CD4-positive, alpha-beta T cell (primary cell): ENCODE results near the gene DRC7. TPM values are rescaled to one million over a fixed set of nuclear protein-coding genes. Genes with fewer than 3 reads are reported as not detected.
A peak's percentile ranks its signal among the peaks of the same experiment; 100 is the strongest.

Experiments used
- ATAC-seq: fragments of 200-7000 bp; cut with Tn5 transposase; one replicate; pipeline ENCODE4 v1.10.0; 2022; ENCODE audit warnings: mild to moderate bottlenecking; ENCODE audit not compliant: poor library complexity
- CTCF ChIA-PET: fragments of 350-600 bp; sonication (Branson Sonifier 250); formaldehyde crosslinking; loops from one replicate; lab custom pipeline; 2021; ENCODE audit warnings: antibody characterized with exemption, inconsistent platforms; lab: Charles Lee
- POLR2A ChIA-PET: fragments of 350-600 bp; sonication (Branson Sonifier 250); formaldehyde crosslinking; loops from one replicate; lab custom pipeline; 2021; ENCODE audit warnings: antibody characterized with exemption, inconsistent platforms; lab: Charles Lee
- DNase-seq, 14 experiments: peaks; one replicate each; pipeline ENCODE4 v3.0.0-alpha.2; 2013 to 2020; ENCODE audit warnings: mixed read lengths in 2 of 14
- H3K27ac ChIP-seq, 2 donors: one replicate each; pipeline versions ENCODE4 v1.5.1 to v1.7.0; 2013; ENCODE audit warnings: low read length in 2 of 2, low read depth in 1 of 2, mild to moderate bottlenecking in 1 of 2
- H3K27me3 ChIP-seq, 2 experiments: 1 replicate in 1 of 2; 2 replicates in 1 of 2; pipeline versions ENCODE4 v1.6.1 to v1.7.0; 2013; ENCODE audit warnings: low read length in 2 of 2, control low read depth in 1 of 2, mild to moderate bottlenecking in 1 of 2, moderate library complexity in 1 of 2; ENCODE audit not compliant: insufficient read depth in 2 of 2, control insufficient read depth in 1 of 2
- H3K36me3 ChIP-seq: one replicate; pipeline ENCODE4 v1.6.1; 2013; ENCODE audit warnings: low read length, control low read depth; ENCODE audit not compliant: insufficient read depth
- H3K4me1 ChIP-seq: one replicate; pipeline ENCODE4 v1.6.1; 2013; ENCODE audit warnings: low read length, control low read depth; ENCODE audit not compliant: insufficient read depth
- H3K4me3 ChIP-seq: one replicate; pipeline ENCODE4 v1.5.1; 2013; ENCODE audit warnings: mild to moderate bottlenecking, low read length, moderate library complexity
- H3K9me3 ChIP-seq, 2 experiments: 1 replicate in 1 of 2; 2 replicates in 1 of 2; pipeline versions ENCODE4 v1.6.1 to v1.7.0; 2013; ENCODE audit warnings: low read length in 2 of 2, mild to moderate bottlenecking in 2 of 2, control low read depth in 1 of 2, moderate library complexity in 1 of 2; ENCODE audit not compliant: control insufficient read depth in 1 of 2, insufficient read depth in 1 of 2
- H3K27ac Mint-ChIP-seq: one replicate; pipeline ENCODE4 v1.8.0; 2020; ENCODE audit warnings: mixed read lengths
- H3K27me3 Mint-ChIP-seq: one replicate; pipeline ENCODE4 v1.8.0; 2021; ENCODE audit warnings: mixed read lengths
- H3K36me3 Mint-ChIP-seq: one replicate; pipeline ENCODE4 v1.8.0; 2021; ENCODE audit warnings: low read depth, mixed read lengths
- H3K4me1 Mint-ChIP-seq: one replicate; pipeline ENCODE4 v1.8.0; 2021; ENCODE audit warnings: low read depth, mixed read lengths
- H3K4me3 Mint-ChIP-seq: one replicate; pipeline ENCODE4 v1.8.0; 2020; ENCODE audit warnings: mild to moderate bottlenecking, mixed read lengths
- H3K9me3 Mint-ChIP-seq: one replicate; pipeline ENCODE4 v1.8.0; 2020; ENCODE audit warnings: mixed read lengths
- intact Hi-C, 2 experiments: fragments of 100-400 bp; cut with DNase I in 1 of 2; cut with micrococcal nuclease in 1 of 2; formaldehyde crosslinking; loops; one replicate each; pipeline versions ENCODE4 v1.15.1 to v1.9.0; 2023 to 2025; cut with DNase I, micrococcal nuclease
- total RNA-seq, 174 experiments: library from RNA in 2 of 174; stranded (reverse) in 2 of 174; gene quantifications; one replicate each; pipeline ENCODE4 v1.2.3 and lab custom pipeline; 2021 to 2026
- TF ChIP-seq, protein P1 (sequence below): fragments of 200-600 bp; IDR thresholded peaks from one replicate; pipeline ENCODE4 v1.8.0; 2022; ENCODE audit warnings: antibody characterized with exemption, mild to moderate bottlenecking

DRC7 gene
- total RNA-seq, 2 experiments from 2014 or later = not detected

- Mint-ChIP-seq H3K27ac (peak within 1 kb of the TSS; percentile 87), H3K4me3 (peak within 1 kb of the TSS; percentile 95), H3K9me3 (peaks cover 6% of the 10 kb centered on the region), H3K4me1 (peaks cover 33% of the 10 kb centered on the region), H3K27me3 (no peaks in the 10 kb centered on the region), H3K36me3 (peaks cover 25% of the 10 kb centered on the region)
- H3K36me3 ChIP-seq = no peaks in the 10 kb centered on the region
- POLR2A ChIA-PET = interaction anchor here (0.6 to 2.9 kb wide), 19 partner anchors 13 to 436 kb away, joined by 3 to 18 read pairs (median 4); partner anchors contain the start of genes CCDC102A, CFAP20, DRC7 and MMP15
- DNase-seq (no peak), ATAC-seq (peak; percentile 18)
- TF ChIP-seq, protein P1, sequence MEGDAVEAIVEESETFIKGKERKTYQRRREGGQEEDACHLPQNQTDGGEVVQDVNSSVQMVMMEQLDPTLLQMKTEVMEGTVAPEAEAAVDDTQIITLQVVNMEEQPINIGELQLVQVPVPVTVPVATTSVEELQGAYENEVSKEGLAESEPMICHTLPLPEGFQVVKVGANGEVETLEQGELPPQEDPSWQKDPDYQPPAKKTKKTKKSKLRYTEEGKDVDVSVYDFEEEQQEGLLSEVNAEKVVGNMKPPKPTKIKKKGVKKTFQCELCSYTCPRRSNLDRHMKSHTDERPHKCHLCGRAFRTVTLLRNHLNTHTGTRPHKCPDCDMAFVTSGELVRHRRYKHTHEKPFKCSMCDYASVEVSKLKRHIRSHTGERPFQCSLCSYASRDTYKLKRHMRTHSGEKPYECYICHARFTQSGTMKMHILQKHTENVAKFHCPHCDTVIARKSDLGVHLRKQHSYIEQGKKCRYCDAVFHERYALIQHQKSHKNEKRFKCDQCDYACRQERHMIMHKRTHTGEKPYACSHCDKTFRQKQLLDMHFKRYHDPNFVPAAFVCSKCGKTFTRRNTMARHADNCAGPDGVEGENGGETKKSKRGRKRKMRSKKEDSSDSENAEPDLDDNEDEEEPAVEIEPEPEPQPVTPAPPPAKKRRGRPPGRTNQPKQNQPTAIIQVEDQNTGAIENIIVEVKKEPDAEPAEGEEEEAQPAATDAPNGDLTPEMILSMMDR = no peak
- CTCF ChIA-PET = interaction anchor here (0.7 to 1.7 kb wide), 4 partner anchors 264 to 1533 kb away, joined by 3 to 4 read pairs (median 3); partner anchors contain the start of genes CFAP20 and POLR2C
- intact Hi-C loops = loop anchor here (1.0 to 10.0 kb wide), 11 partner anchors 41 to 899 kb away; partner anchors contain the start of genes CFAP20 (in 2 of the 2), CCDC102A (in 1 of the 2), CSNK2A2 (in 1 of the 2) and HERPUD1 (in 1 of the 2)
- H3K27me3 ChIP-seq = no peaks in the 10 kb centered on the region
- H3K9me3 ChIP-seq = no peaks in the 10 kb centered on the region
- peak within 1 kb of the TSS; percentile 78 for H3K4me3 ChIP-seq
- H3K4me1 ChIP-seq = peaks cover 29% of the 10 kb centered on the region
- peak within 1 kb of the TSS; percentile 60 to 77 for H3K27ac ChIP-seq
Observed at GRCh38 chr16:57735755-57736418, 41.3 kb downstream of the DRC7 start, which contains the start of gene KATNB1. KATNB1 (plus strand) TSS chr16:57735770; CDS start chr16:57737244, 1,474 bp downstream.

GRCh38 chr16:57736419-57737351, 42.1 kb downstream of the DRC7 start:
- DNase-seq = peak in 12 of 14 experiments; percentile 15 to 78 (median 37)
- ChIA-PET POLR2A (interaction anchor here (0.6 to 2.9 kb wide), 10 partner anchors 12 to 392 kb away, joined by 3 to 18 read pairs (median 6); partner anchors contain the start of genes CFAP20, DRC7, POLR2C and USB1), CTCF (interaction anchor here (1.0 to 1.7 kb wide), 2 partner anchors 274 to 393 kb away, joined by 3 to 4 read pairs; partner anchors contain the start of genes CFAP20 and POLR2C)
- H3K27ac Mint-ChIP-seq = peak overlapping the region; percentile 87
- intact Hi-C loops = loop anchor here (5.0 to 10.0 kb wide), 9 partner anchors 199 to 898 kb away; partner anchors contain the start of genes CFAP20 (in 2 of the 2), CCDC102A (in 1 of the 2), CSNK2A2 (in 1 of the 2) and HERPUD1 (in 1 of the 2)
- H3K36me3 Mint-ChIP-seq = peaks cover 30% of the 10 kb centered on the region
- peak; percentile 10 for ATAC-seq
- Histone ChIP-seq H3K27me3 (no peaks in the 10 kb centered on the region), H3K4me1 (peaks cover 29% of the 10 kb centered on the region), H3K36me3 (peaks cover 1% of the 10 kb centered on the region), H3K9me3 (no peaks in the 10 kb centered on the region), H3K4me3 (peak overlapping the region; percentile 78), H3K27ac (peak overlapping the region; percentile 59 to 66)
- TF ChIP-seq, protein P1 = no peak
- peaks cover 33% of the 10 kb centered on the region for H3K4me1 Mint-ChIP-seq
- H3K27me3 Mint-ChIP-seq = no peaks in the 10 kb centered on the region
- peaks cover 6% of the 10 kb centered on the region for H3K9me3 Mint-ChIP-seq
- H3K4me3 Mint-ChIP-seq = peak overlapping the region; percentile 95

GRCh38 chr16:57738844-57739243, 44.2 kb downstream of the DRC7 start:
- TF ChIP-seq, protein P1 = no peak
- H3K27me3 Mint-ChIP-seq = no peaks in the 10 kb centered on the region
- Histone ChIP-seq H3K36me3 (peaks cover 16% of the 10 kb centered on the region), H3K4me3 (no peak overlapping the region), H3K27me3 (no peaks in the 10 kb centered on the region), H3K9me3 (no peaks in the 10 kb centered on the region), H3K4me1 (peaks cover 29% of the 10 kb centered on the region), H3K27ac (no peak overlapping the region)
- no peaks in the 10 kb centered on the region for H3K9me3 Mint-ChIP-seq
- intact Hi-C loops = loop anchor here (5.0 to 10.0 kb wide), 9 partner anchors 202 to 896 kb away; partner anchors contain the start of genes CFAP20 (in 2 of the 2), CCDC102A (in 1 of the 2), CSNK2A2 (in 1 of the 2) and HERPUD1 (in 1 of the 2)
- no peak overlapping the region for H3K4me3 Mint-ChIP-seq
- POLR2A ChIA-PET = no interaction called here
- no peak overlapping the region for H3K27ac Mint-ChIP-seq
- ATAC-seq = no peak
- H3K36me3 Mint-ChIP-seq = peaks cover 38% of the 10 kb centered on the region
- H3K4me1 Mint-ChIP-seq = peaks cover 33% of the 10 kb centered on the region
- no peak for DNase-seq
- CTCF ChIA-PET = interaction anchor here (1.2 kb wide), 1 partner anchor 19 kb away, joined by 3 read pairs; no protein-coding TSS in a partner anchor
